Neural cell (in vitro differentiated cells): ENCODE results near the gene PMAIP1. TPM values are rescaled to one million over a fixed set of nuclear protein-coding genes. Genes with fewer than 3 reads are reported as not detected.

ENCODE experiments used
- H2AFZ ChIP-seq: fragments of 200-600, 300-800 bp; sonication (generic), shearing (Covaris generic); 2 replicates; pipeline ENCODE4 v1.6.0; 2014; ENCODE audit warnings: low read depth, mild to moderate bottlenecking, antibody characterized with exemption, low read length, moderate library complexity
- H3F3A ChIP-seq: fragments of 200-600 bp; shearing (Covaris generic); 2 replicates; pipeline ENCODE4 v1.6.1; 2016; ENCODE audit warnings: mild to moderate bottlenecking, moderate library complexity, mixed read lengths, antibody characterized with exemption, low read length; ENCODE audit not compliant: insufficient read depth, poor library complexity, severe bottlenecking
- H3K27ac ChIP-seq: fragments of 200-600, 300-800 bp; sonication (generic), shearing (Covaris generic); 2 replicates; pipeline ENCODE4 v1.5.1; 2014; ENCODE audit warnings: mild to moderate bottlenecking, low read length, moderate library complexity
- H3K27me3 ChIP-seq: fragments of 300-800, 200-600 bp; sonication (generic), shearing (Covaris generic); 2 replicates; pipeline ENCODE4 v1.6.0; 2014; ENCODE audit warnings: mild to moderate bottlenecking, low read depth, low read length, moderate library complexity; ENCODE audit not compliant: insufficient read depth
- H3K36me3 ChIP-seq: fragments of 300-800, 200-600 bp; sonication (generic), shearing (Covaris generic); 2 replicates; pipeline ENCODE4 v1.5.1; 2014; ENCODE audit warnings: mild to moderate bottlenecking, antibody characterized with exemption, low read length, moderate library complexity; ENCODE audit not compliant: insufficient read depth
- H3K4me2 ChIP-seq: fragments of 300-800, 200-600 bp; sonication (generic), shearing (Covaris generic); 2 replicates; pipeline ENCODE4 v1.6.0; 2014; ENCODE audit warnings: mild to moderate bottlenecking, low read length
- H3K4me3 ChIP-seq: fragments of 300-800, 200-600 bp; sonication (generic), shearing (Covaris generic); 2 replicates; pipeline ENCODE4 v1.5.1; 2014; ENCODE audit warnings: mild to moderate bottlenecking, low read length, moderate library complexity
- H3K79me2 ChIP-seq: fragments of 200-600 bp; shearing (Covaris generic); replicated peaks from 2 replicates; pipeline ENCODE4 v1.6.0; 2014; ENCODE audit warnings: mild to moderate bottlenecking, low read length, moderate library complexity; ENCODE audit not compliant: insufficient read depth
- H3K9ac ChIP-seq: fragments of 300-800, 200-600 bp; sonication (generic), shearing (Covaris generic); 2 replicates; pipeline ENCODE4 v1.6.1; 2016; ENCODE audit warnings: mild to moderate bottlenecking, low read length, mixed read lengths
- H3K9me2 ChIP-seq: fragments of 200-600 bp; shearing (Covaris generic); 2 replicates; pipeline ENCODE4 v1.6.1; 2016; ENCODE audit warnings: mild to moderate bottlenecking, low read length, mixed read lengths; ENCODE audit not compliant: insufficient read depth
- H3K9me3 ChIP-seq: fragments of 200-600, 300-800 bp; sonication (generic), shearing (Covaris generic); 2 replicates; pipeline ENCODE4 v1.6.1; 2016; ENCODE audit warnings: mild to moderate bottlenecking, mixed run types, low read length, moderate library complexity, mixed read lengths
- H4K20me1 ChIP-seq: fragments of 200-600 bp; shearing (Covaris generic); 2 replicates; pipeline ENCODE4 v1.6.1; 2016; ENCODE audit warnings: mild to moderate bottlenecking, mixed run types; ENCODE audit not compliant: insufficient read depth
- CTCF ChIP-seq: fragments of 450-650 bp; IDR thresholded peaks from 2 replicates; pipeline ENCODE4 v1.5.1; 2014; ENCODE audit warnings: antibody characterized with exemption, mild to moderate bottlenecking, moderate library complexity; ENCODE audit not compliant: poor library complexity, severe bottlenecking
- EP300 ChIP-seq: fragments of 450-650 bp; conservative IDR thresholded peaks from 2 replicates; pipeline ENCODE4 v1.6.1; 2014; ENCODE audit warnings: antibody characterized with exemption, mild to moderate bottlenecking, moderate library complexity; ENCODE audit not compliant: poor library complexity, severe bottlenecking
- EZH2 ChIP-seq: fragments of 200-600, 300-800 bp; shearing (Covaris generic), sonication (generic); IDR thresholded peaks from 2 replicates; pipeline ENCODE4 v1.6.1; 2014; ENCODE audit warnings: antibody characterized with exemption, low read length, borderline replicate concordance, mild to moderate bottlenecking; ENCODE audit not compliant: insufficient read depth, poor library complexity, severe bottlenecking
- MXI1 ChIP-seq: fragments of 450-650 bp; conservative IDR thresholded peaks from 2 replicates; pipeline ENCODE4 v1.6.1; 2014; ENCODE audit warnings: antibody characterized with exemption, mild to moderate bottlenecking; ENCODE audit not compliant: poor library complexity, severe bottlenecking
- POLR2AphosphoS5 ChIP-seq: IDR thresholded peaks from 2 replicates; pipeline ENCODE4 v1.6.1; 2012
- RAD21 ChIP-seq: fragments of 450-650 bp; conservative IDR thresholded peaks from 2 replicates; pipeline ENCODE4 v1.6.1; 2014; ENCODE audit warnings: antibody characterized with exemption, mild to moderate bottlenecking, moderate library complexity
- REST ChIP-seq: IDR thresholded peaks from 2 replicates; pipeline ENCODE4 v1.6.1; 2012; ENCODE audit warnings: borderline replicate concordance
- SMC3 ChIP-seq: fragments of 450-650 bp; conservative IDR thresholded peaks from 2 replicates; pipeline ENCODE4 v1.6.1; 2014; ENCODE audit warnings: antibody characterized with exemption, mild to moderate bottlenecking, moderate library complexity; ENCODE audit not compliant: poor library complexity
- TAF1 ChIP-seq: IDR thresholded peaks from 2 replicates; pipeline ENCODE4 v1.6.1; 2012; ENCODE audit warnings: low read depth
- polyA plus RNA-seq: library from polyadenylated mRNA; depleted of rRNA; stranded (reverse); fragments of >200 nt; gene quantifications from 2 replicates; pipeline ENCODE4 v1.2.3, GENCODE V29; 2014

PMAIP1 gene
- polyA plus RNA-seq, 1 donor from 2014 or later = 2.4 TPM

GRCh38 chr18:59915606-59916005 is 15.8 kb downstream of the PMAIP1 start:
- Histone ChIP-seq H3K9me3 (no peaks in the 10 kb centered on the region), H3K4me2 (no peak overlapping the region), H3F3A (no peaks in the 10 kb centered on the region), H3K27ac (no peak overlapping the region), H3K27me3 (no peaks in the 10 kb centered on the region), H2AFZ (no peak overlapping the region), H3K36me3 (no peaks in the 10 kb centered on the region), H4K20me1 (no peaks in the 10 kb centered on the region), H3K4me3 (no peak overlapping the region), H3K9me2 (no peaks in the 10 kb centered on the region), H3K9ac (no peak overlapping the region), H3K79me2 (no peaks in the 10 kb centered on the region)
- TF ChIP-seq RAD21 (no peak), CTCF (no peak)

- H3K9ac ChIP-seq = no peak overlapping the region
- no peaks in the 10 kb centered on the region for H4K20me1 ChIP-seq
These were observed 16.9 kb downstream of the PMAIP1 start for GRCh38 chr18:59916746-59917145.

More at GRCh38 chr18:59916746-59917145, 16.9 kb downstream of the PMAIP1 start:
- Histone ChIP-seq H3K27me3 (no peaks in the 10 kb centered on the region), H2AFZ (no peak overlapping the region), H3K9me3 (no peaks in the 10 kb centered on the region), H3F3A (no peaks in the 10 kb centered on the region), H3K79me2 (no peaks in the 10 kb centered on the region), H3K36me3 (no peaks in the 10 kb centered on the region), H3K4me2 (no peak overlapping the region), H3K27ac (no peak overlapping the region), H3K4me3 (no peak overlapping the region), H3K9me2 (no peaks in the 10 kb centered on the region)
- no peak for TF ChIP-seq SMC3
- TF ChIP-seq MXI1 = no peak
- TF ChIP-seq EP300 = no peak
- TF ChIP-seq CTCF = no peak
- TF ChIP-seq TAF1 = no peak
- TF ChIP-seq POLR2AphosphoS5 = no peak
- TF ChIP-seq REST = no peak
- no peak for TF ChIP-seq EZH2
- TF ChIP-seq RAD21 = no peak
